ENCODE measurements around the gene SMIM31.

SMIM31 gene

DNA sequence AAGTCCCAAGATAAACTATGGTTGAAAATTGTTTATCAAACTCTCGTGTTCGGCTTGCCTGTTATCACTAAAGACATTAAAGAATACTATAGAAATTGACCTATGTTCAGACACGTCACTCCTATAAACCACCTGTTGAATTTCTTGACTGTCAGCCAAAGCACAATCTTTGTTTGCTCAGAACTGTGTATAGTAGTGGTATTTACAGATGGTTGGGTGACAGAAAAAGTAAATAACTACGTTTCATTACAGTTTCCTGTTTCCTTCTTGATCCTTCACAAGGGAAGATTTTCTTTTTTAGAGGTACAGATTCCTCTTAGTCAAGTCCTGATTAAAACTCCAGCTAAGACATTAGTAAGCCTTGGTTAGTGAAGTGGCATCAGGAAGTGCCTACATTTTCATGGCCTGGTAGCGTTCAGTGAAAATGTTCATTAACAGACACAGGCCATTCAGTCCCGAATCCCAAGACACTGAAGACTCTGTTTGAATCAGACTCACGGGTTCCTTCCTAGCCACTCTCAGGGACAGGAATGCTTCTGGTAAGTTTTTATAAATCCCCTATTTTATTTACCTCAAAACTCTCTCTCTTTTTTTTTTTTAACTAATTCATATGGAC, at the start of gene SMIM31:
SMIM31 (plus strand) TSS at position 259 of the 616 bp plus-strand sequence. CDS start 16,313 bp downstream, outside the sequence.
- in situ Hi-C loops (cut with HindIII; ENCODE audit: low sequenced_read_pairs) = no loop called here

DNA sequence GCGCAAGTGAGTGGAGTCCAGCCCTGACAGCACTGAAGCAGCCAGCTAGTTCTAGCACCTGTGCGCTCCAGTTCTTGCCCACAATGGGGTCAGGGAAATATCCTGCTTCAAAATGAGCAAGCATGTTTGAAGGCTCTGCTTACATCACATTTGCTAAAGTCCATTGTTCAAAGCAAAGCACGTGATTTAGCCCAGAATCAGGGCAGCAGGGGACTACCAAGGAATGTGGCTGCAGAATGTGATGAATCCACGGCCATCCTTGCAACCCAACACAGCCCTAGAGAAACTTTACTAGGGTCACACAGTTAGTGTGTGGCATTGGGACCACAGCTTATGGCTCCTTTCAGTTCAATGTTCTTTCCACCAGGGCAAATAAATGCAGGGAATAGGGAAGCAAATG, 47.3 kb upstream of the SMIM31 start:
- in situ Hi-C loops (cut with HindIII; ENCODE audit: low sequenced_read_pairs) = no loop called here

DNA sequence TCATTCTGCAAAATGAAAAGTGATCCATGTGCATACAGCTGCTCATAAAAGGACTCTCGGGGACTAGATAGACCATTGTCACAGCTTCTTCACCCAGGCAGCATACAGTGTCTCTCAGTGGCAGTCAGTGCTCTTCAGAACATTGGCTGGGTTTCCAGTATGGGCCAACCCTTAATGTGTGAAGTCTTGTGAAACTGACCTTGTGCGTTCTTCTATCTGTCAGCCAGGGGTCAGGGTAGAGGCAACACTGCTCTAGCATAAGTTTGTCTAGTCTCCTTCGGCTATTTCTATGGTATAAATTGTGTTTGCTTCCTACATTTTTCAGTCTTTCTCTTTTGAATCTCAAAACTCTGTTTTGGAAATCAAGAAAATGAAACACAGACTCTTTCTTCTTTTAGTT, 37.0 kb upstream of the SMIM31 start:
- in situ Hi-C loops (cut with HindIII; ENCODE audit: low sequenced_read_pairs) = no loop called here

DNA sequence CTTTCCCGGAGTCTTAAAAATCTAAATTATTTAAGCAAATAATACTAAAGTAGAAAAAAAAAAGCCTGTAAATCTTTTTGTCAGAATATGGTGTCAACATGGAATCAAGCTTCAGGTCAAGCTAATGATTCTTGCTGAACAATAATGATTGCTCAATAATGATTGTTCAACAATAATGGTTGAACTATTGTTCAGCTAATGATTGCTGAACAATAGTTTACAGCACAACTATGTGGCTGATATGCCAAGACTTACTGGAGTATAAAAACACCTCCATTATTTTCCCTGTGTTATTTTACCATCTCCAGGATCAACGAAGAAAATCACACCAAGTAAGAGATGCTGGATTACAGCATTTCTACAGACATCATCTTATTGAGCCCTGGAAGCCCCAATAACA, 35.1 kb upstream of the SMIM31 start:
- in situ Hi-C loops (cut with HindIII; ENCODE audit: low sequenced_read_pairs) = no loop called here

DNA sequence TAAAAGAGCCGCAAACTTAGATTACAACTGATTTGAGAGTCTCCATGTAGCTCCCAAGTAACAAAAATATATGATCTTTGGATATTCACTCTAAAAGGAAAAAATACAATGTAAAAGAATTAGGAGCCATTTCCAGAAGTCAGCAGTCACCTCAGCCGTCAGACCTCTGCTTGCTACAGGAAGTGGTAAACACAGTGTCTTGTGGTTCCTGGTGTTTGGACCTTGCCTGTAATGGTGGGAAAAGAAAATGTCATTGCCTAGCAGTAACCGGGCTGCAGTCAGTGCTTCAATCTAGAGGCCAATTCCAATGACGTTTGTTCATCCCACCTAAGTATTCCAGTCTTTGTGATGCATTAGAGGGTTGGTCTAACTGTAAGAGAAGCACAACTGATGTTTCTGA, 28.9 kb upstream of the SMIM31 start:
- in situ Hi-C loops (cut with HindIII; ENCODE audit: low sequenced_read_pairs) = no loop called here

DNA sequence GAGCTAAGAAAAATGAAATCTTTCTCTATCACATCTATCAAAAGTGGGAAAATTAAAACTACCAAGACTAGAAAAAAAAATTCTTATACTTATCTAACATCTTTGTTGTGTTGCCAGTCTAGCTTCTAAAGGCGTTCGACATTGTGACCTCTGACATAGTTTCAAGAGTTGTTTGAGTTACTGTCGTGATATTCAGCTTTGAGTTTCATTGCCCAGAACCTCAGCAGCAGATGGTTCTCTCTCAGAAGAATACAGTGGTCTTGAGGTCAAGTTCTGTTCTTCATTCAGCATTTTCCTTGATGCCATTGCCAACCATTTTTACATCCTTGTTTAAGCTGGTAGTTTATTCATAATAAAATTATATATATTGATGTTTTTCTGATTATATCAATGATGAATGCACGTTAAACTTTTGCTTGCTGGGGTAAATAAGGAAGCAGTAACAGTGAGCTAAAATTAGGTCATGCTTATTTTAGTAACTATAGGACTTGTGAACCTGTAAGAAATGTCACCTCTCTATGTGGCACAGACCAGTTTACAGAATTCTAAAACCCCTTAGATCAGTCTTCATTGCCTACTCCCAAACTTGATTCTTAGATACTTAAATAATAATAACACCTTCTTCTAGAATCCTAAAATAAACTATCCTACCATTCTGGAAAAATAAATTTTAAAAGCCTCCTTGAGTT, 23.1 kb upstream of the SMIM31 start:
- in situ Hi-C loops (cut with HindIII; ENCODE audit: low sequenced_read_pairs) = no loop called here

DNA sequence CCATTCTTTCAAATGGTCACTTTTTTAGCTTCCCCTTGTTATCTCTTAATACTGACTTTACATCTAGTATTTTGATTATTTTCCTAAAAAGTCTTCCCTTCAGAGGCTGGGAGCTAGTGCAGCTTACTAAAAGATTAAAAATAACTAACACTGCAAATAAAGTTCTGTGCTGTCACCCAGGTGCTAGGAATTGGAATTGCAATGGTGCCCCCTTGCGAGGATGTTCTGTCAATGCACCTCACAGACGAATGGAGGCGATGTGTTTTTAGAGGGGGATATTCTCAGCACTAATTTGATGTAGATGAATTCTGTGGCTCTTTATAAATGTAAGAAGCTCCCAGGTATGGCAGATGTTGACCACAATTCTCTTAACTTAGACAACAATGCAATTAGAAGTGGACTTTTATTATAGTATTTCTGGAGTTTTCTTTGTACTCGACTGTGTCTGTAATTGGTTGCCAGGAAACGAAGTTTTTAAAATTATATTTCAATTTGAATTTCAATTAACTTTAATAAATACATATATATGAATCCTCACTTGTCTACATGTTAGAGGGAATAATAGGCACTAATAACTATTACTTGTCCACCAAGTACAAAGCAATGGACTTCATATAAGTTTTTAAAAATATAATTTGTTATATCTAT, 22.0 kb upstream of the SMIM31 start:
- in situ Hi-C loops (cut with HindIII; ENCODE audit: low sequenced_read_pairs) = no loop called here

DNA sequence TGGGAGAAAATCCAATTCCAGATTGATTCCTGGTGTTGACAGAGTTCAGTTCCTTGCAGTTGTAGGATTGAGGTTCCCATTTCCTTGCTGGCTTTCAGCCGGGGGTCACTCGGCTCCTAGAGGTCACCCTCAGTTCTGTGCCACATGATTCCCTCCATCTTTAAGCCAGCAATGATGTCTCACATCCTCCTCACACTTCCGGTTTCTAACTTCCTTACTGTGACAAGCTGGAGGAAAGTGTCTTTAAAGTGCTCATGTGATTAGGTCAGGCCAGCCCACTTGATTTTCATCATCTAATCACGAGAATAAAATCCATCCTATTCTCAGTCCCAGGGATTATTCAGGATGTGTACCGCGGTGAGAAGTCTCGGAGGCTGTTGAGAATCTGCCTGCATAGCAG, 19.4 kb upstream of the SMIM31 start:
- in situ Hi-C loops (cut with HindIII; ENCODE audit: low sequenced_read_pairs) = no loop called here

DNA sequence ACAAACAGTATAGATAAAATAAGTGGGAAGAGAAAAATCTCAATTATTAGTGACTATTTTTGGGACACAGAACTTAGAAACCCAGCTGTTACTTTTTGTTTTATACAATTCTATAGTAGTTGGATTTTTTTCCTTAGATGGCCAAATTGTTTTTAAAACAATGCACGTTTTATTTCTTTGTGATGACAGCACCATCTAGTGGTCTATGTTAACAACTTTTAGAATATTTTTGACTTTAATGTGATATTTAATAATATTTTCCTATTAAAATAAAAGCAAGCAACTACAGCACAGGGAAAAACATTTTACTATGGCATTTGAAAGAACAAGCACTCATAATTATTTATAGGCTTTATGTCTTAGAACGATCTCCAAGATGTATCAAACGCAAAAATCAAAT, 5.6 kb upstream of the SMIM31 start:
- in situ Hi-C loops (cut with HindIII; ENCODE audit: low sequenced_read_pairs) = no loop called here

DNA sequence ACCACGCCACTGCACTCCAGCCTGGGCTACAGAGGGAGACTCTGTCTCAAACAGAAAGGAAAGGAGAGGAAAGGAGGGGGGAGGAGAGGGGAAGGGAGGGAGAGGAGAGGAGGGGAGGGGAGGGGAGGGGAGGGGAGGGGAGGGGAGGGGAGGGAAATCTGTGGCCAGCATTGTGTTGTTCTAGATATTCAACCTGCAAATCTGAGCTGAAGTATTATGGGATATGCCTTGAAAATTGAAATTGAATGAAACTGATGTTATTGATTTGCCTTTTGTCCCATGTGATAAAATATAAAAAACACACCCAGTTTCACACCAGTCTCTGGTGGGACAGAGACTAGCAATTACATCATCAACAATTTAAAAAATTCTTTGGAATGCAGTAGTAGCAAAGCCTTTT, 1.5 kb downstream of the SMIM31 start:
- in situ Hi-C loops (cut with HindIII; ENCODE audit: low sequenced_read_pairs) = no loop called here

DNA sequence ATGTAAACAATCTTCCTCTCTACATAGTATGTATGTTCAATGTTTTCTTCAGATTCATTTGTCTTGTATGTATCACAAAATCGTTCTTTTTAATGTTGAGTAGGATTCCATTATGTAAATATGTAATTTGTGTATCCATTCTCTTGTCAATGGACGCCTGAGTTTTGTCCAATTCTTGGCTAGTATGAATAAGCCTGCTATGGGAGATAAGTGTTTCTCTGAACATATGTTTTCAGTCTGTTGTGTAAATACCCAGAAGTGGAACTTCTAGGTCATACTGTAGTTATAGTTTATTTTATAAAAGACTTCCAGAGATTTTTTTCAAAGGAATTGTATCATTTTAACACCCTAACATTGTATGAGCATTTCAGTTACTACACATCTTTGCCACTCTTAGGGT, 2.8 kb downstream of the SMIM31 start:
- in situ Hi-C loops (cut with HindIII; ENCODE audit: low sequenced_read_pairs) = no loop called here

DNA sequence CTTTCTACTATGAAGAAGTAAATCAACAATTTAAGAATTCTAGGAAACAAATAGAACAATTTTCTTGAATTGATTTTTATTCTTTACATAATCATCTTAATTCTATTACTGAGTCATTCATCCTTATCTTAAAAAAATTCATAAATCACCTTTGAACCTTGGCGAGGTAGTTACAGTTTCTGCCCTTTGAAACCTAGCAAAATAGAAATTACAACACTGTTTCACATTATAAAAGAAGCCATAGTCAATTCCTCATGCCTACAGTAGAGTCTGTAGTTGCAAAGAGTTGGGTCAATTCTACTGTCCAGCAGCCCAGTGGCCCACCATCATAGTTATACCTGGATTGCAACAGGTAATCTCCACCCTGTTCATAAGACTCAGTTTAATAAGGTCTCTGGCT, 7.3 kb downstream of the SMIM31 start:
- in situ Hi-C loops (cut with HindIII; ENCODE audit: low sequenced_read_pairs) = no loop called here

DNA sequence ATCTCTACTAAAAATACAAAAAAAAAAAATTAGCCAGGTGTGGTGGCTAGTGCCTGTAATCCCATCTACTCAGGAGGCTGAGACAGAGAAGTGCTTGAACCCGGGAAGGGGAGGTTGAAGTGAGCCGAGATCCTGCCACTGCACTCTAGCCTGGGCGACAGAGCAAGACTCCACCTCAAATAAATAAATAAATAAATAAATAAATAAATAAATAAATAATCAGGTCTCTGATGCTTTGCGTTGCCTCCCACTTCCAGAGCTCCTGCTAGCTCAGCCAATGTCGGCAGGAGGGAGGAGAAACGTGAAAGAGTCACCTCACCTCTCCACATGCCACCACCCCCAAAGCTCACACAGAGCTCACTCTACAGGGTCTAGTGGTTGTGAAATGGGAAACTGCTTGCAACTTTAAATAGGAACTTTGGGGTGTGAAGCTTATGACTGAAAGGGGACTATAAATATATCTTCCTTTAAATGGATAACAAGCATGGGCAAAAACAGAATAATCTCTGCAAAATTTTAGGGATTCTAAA, 7.9 kb downstream of the SMIM31 start:
- in situ Hi-C loops (cut with HindIII; ENCODE audit: low sequenced_read_pairs) = no loop called here

DNA sequence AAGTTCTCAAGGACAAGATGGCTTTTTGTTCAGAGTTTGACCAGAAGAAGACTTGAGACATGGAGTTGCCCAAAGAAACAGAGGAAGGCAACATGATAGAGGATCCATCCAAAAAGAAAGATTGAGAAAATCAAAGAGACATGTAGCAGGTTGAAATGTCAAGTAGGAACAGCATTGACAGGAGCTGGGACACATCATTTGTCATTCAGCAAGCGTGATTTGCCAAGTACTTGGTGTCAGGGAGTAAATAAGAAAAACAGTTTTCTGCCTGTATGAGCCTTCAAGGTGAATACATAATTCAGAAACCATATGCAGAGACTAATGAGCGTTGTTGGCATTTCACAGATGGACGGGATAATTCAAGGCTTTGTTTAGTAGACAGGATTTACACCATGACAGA, 11.2 kb downstream of the SMIM31 start:
- in situ Hi-C loops (cut with HindIII; ENCODE audit: low sequenced_read_pairs) = no loop called here

DNA sequence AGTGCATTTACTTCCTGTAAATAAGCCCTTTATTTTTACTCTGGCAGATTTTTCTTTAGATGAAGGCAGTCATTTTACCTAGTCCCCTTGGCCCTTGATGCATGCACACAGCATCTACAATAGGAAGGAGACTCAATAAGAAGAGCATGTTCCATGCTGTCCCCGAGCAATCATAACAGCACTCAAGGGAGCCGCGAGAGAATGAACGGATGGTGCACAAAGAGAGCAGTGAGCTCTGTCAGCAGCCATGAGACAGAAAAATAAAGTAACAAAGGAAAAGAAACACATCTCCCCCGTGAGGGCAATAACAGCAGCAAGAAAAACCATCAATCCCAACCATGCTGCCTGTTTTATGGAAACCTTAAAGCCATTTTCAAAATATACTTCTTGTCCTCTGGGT, 11.9 kb downstream of the SMIM31 start:
- in situ Hi-C loops (cut with HindIII; ENCODE audit: low sequenced_read_pairs) = no loop called here

DNA sequence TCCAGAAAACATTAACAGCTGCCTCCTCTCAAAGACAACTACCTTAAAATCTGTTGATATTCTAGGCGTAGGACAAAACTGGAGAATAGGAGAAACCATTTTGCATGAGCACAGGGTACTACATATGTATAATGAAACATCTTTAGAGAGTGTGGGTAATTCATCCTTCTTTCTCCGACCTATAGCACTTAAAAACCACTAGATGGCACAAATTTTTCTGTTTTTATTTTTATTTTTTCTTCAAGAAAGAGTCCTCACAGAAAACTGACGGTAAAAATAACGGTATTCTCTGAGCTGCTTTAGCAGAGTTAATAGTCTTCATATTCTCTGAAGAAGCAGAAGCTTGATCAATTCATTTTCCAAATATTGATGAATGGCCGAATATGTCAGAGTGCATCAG, 14.6 kb downstream of the SMIM31 start:
- in situ Hi-C loops (cut with HindIII; ENCODE audit: low sequenced_read_pairs) = no loop called here

DNA sequence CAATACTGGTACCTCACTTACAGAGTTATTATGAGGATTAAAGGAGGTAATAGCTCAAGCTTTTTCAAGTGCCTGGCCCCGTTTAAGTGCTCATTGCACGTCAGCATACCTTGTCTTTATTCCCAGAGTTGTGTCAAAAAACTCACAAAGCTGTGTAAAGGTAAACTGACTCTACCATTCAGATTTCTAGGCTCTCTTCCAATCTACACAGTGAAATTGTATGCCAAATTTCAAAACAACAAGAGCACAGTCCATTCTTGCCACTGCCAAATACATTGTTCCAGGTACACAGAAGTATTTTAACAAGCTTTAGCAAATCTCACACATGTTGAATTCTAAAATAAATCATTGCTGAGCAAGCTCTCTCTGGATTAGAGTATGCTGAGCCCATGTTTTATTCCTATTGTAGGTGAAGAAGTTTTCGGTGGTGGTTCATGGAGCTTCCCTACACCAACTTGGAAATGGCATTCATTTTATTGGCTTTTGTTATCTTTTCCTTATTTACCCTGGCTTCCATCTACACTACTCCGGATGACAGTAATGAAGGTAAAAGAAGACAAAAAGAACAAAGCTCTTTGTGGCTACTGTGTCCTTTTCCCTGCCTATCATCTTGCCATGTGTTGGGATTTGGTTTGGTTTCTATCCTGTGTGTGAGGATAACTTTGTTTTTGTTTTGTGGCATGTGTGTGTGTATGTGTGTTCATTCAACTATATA, 16.2 kb downstream of the SMIM31 start:
- in situ Hi-C loops (cut with HindIII; ENCODE audit: low sequenced_read_pairs) = no loop called here

DNA sequence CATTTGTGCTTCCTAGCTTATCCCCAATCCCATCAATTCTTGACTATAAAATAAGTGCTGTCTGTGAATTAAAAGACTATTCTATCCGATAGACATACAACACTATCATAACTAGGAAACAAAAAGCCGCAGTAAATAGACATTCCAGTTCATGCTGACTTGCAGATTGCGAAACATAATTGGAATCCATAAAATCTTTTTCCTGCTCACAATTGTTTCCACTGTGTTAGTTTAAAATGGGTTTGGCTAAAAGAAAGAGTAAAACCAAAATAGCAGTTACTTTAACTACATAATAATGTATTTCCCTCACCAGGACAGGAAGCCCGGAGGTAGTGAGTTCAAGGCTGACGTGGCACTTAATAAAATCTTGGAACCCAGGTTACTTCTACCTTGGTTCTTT, 17.2 kb downstream of the SMIM31 start:
- in situ Hi-C loops (cut with HindIII; ENCODE audit: low sequenced_read_pairs) = no loop called here

DNA sequence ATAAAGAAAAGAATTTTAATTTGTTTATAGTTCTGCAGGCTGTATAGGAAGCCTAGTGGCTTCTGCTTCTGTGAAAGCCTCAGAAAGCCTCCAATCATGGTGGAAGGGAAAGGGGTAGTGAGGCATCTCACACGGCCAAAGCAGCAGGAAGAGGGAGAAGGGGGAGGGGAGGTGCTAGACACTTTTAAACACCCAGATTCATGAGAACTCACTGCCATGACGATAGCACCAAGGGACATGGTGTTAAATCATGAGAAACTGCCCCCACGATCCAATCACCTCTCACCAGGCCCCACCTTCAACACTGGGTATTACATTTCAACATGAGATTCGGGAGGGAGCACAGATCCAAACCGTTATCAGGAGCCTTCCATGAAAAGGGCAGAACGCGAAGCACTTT, 18.1 kb downstream of the SMIM31 start:
- in situ Hi-C loops (cut with HindIII; ENCODE audit: low sequenced_read_pairs) = no loop called here

DNA sequence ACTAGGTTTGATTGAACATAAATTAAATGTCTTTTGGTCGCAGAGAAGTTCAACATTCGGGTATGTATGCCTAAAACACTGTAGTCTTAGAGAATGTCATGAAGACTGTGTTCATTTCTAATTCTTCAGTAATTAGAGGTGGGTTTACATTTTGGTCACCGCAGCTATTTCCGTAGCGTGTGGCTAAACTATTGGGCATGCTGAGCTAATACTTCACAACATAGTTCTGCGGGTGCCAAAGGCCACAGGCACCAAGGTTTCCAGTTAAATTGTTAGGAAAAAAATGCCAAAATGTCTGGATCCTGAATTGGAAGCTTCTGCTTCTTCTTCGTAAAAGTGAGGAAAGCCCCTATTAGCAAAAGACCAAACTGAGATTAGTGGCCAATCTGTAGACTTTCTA, 25.1 kb downstream of the SMIM31 start:
- in situ Hi-C loops (cut with HindIII; ENCODE audit: low sequenced_read_pairs) = no loop called here

DNA sequence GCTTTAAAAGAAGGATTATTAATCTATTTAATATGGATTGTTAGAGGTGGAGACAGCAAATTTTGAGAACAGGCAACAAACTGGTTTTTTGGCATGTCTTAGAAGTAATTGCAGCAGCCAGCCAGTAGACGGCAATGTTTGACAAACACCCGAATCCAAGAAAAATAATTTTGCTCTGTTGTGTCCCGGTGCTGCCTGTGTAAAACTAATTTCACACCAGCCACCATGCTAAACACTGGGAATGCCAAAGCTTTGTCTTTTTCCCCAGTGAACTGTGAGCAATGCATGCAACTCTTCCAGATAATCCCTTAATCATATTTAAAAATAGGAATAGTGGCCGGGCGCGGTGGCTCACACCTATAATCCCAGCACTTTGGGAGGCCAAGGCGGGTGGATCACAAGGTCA, 25.9 kb downstream of the SMIM31 start:
- in situ Hi-C loops (cut with HindIII; ENCODE audit: low sequenced_read_pairs) = no loop called here

DNA sequence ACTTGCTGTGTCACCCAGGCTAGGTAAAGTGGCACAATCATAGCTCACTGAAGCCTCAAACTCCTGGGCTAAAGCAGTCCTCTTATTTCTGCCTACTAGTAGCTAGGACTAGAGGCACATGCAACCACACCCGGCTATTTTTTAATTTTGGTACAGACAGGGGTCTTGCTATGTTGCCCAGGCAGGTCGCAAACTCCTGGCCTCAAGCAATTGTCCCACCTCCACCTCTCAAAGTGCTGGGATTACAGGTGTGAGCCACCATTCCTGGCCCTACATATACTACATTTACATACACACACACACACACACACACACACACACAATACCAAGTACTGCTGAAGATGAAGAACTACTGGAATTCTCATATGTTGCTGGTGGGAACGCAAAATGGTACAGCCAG, 26.9 kb downstream of the SMIM31 start:
- in situ Hi-C loops (cut with HindIII; ENCODE audit: low sequenced_read_pairs) = no loop called here

Data from DLD1 (cell line).